HG02938 (cell line): ENCODE results near the gene RBM6.
"Not testable (repeated sequence)": the region's sequence is repeated elsewhere in the genome, so short reads cannot be mapped to it uniquely, and the experiment has no call there.

Experiments used
- ATAC-seq: cut with Tn5 transposase; IDR thresholded peaks from one replicate; pipeline ENCODE4 v1.9.1; 2021; ENCODE audit warnings: mild to moderate bottlenecking, moderate library complexity; ENCODE audit not compliant: unreplicated experiment

Gene RBM6

GRCh38 chr3:49968346-49968745 is 28.4 kb downstream of the RBM6 start:
- no peak for ATAC-seq

GRCh38 chr3:49972656-49973055 is 32.7 kb downstream of the RBM6 start:
- ATAC-seq = no peak

GRCh38 chr3:49976942-49977341 is 37.0 kb downstream of the RBM6 start:
- no peak for ATAC-seq

GRCh38 chr3:49984394-49984793 is 44.4 kb downstream of the RBM6 start:
- no peak for ATAC-seq

- ATAC-seq = no peak
Measured at GRCh38 chr3:49992326-49992725, 52.4 kb downstream of the RBM6 start.

GRCh38 chr3:49994476-49994875 is 54.5 kb downstream of the RBM6 start:
- ATAC-seq = no peak

- ATAC-seq = no peak
Measured at GRCh38 chr3:49996016-49996415, 56.1 kb downstream of the RBM6 start.

GRCh38 chr3:49997862-49998261 is 57.9 kb downstream of the RBM6 start:
- ATAC-seq = no peak

GRCh38 chr3:49998326-49998725 is 58.4 kb downstream of the RBM6 start:
- no peak for ATAC-seq

GRCh38 chr3:50001511-50001910 is 61.6 kb downstream of the RBM6 start:
- no peak for ATAC-seq

- no peak for ATAC-seq
Measured at GRCh38 chr3:50003216-50003615, 63.3 kb downstream of the RBM6 start.

- no peak for ATAC-seq
Measured at GRCh38 chr3:50003824-50004223, 63.9 kb downstream of the RBM6 start.

GRCh38 chr3:50008931-50009330 is 69.0 kb downstream of the RBM6 start:
- no peak for ATAC-seq

- no peak for ATAC-seq
Measured at GRCh38 chr3:50010959-50011358, 71.0 kb downstream of the RBM6 start.

GRCh38 chr3:50015918-50016317 is 76.0 kb downstream of the RBM6 start:
- ATAC-seq = no peak

- ATAC-seq = no peak
Measured at GRCh38 chr3:50028346-50028745, 88.4 kb downstream of the RBM6 start.

GRCh38 chr3:50031201-50031600 is 91.3 kb downstream of the RBM6 start:
- not testable (repeated sequence) for ATAC-seq

GRCh38 chr3:50044976-50045375 is 105.0 kb downstream of the RBM6 start:
- no peak for ATAC-seq

- ATAC-seq = no peak
Measured at GRCh38 chr3:50047426-50047825, 107.5 kb downstream of the RBM6 start.

GRCh38 chr3:50050361-50050760 is 110.4 kb downstream of the RBM6 start:
- ATAC-seq = no peak

- ATAC-seq = no peak
Measured at GRCh38 chr3:50057756-50058155, 117.8 kb downstream of the RBM6 start.

- no peak for ATAC-seq
Measured at GRCh38 chr3:50068134-50068533, 128.2 kb downstream of the RBM6 start.

GRCh38 chr3:50078091-50078490 is 138.1 kb downstream of the RBM6 start:
- no peak for ATAC-seq

GRCh38 chr3:50078622-50079021 is 138.7 kb downstream of the RBM6 start:
- ATAC-seq = no peak
